Adrenal gland (tissue), 12 donors: Measurements from ENCODE around the gene ZNF559. TPM values are rescaled to one million over a fixed set of nuclear protein-coding genes. Genes with fewer than 3 reads are reported as not detected.
A peak's percentile ranks its signal among the peaks of the same experiment; 100 is the strongest.

ENCODE experiments used
- DNase-seq, 7 donors: peaks; one replicate each; pipeline ENCODE4 v3.0.0-alpha.2; 2019 to 2020
- H3K27ac ChIP-seq, 5 donors: fragments of 200-600 bp; sonication (generic) in 4 of 5; 1 replicate in 3 of 5; 2 replicates in 2 of 5; pipeline versions ENCODE4 v1.5.1 to v1.8.0; 2016 to 2020; ENCODE audit warnings: mild to moderate bottlenecking in 1 of 5
- H3K27me3 ChIP-seq: fragments of 200-600 bp; 2 replicates; pipeline ENCODE4 v1.8.0; 2021
- H3K36me3 ChIP-seq, 2 donors: fragments of 200-600 bp; replicated peaks in 1 of 2; 1 replicate in 1 of 2; 2 replicates in 1 of 2; pipeline versions ENCODE4 v1.5.1 to v1.8.0; 2018 to 2022
- H3K4me1 ChIP-seq, 2 donors: fragments of 200-600 bp; replicated peaks in 1 of 2; 1 replicate in 1 of 2; 2 replicates in 1 of 2; pipeline versions ENCODE4 v1.5.1 to v1.8.0; 2018 to 2021
- H3K4me3 ChIP-seq, 4 donors: fragments of 200-600 bp; sonication (generic) in 3 of 4; one replicate each; pipeline ENCODE4 v1.5.1; 2016 to 2018
- H3K9me3 ChIP-seq, 3 donors: fragments of 200-600 bp; sonication (generic) in 1 of 3; replicated peaks in 1 of 3; 1 replicate in 2 of 3; 2 replicates in 1 of 3; pipeline versions ENCODE4 v1.5.1 to v1.8.0; 2016 to 2021
- POLR2A ChIP-seq, 2 donors: fragments of 450-650 bp; IDR thresholded peaks; one replicate each; pipeline ENCODE4 v1.6.1; 2017; ENCODE audit warnings: antibody characterized with exemption in 2 of 2, mild to moderate bottlenecking in 2 of 2, moderate library complexity in 1 of 2
- WGBS, 4 donors: extraction: QIAGEN DNeasy Blood & Tissue Kit in 2 of 4; methylation state at CpG; one replicate each; pipeline versions ENCODE4 v1.1.5 to v1.1.7; 2013 to 2017; 5-methylcytosine and 5-hydroxymethylcytosine counted together
- intact Hi-C, 2 donors: fragments of 100-400 bp; cut with DNase I; formaldehyde crosslinking; loops; one replicate each; pipeline versions ENCODE4 v1.14.1 to v1.15.0; 2022 to 2023
- polyA plus RNA-seq, 3 donors: library from polyadenylated mRNA; stranded (reverse); fragments of 200-250 nt in 2 of 3; fragments of 350-450 nt in 1 of 3; fragmentation: Illumina TruSeq in 1 of 3; extraction: RNeasy Lipid Tissue Mini Kit (QIAGEN cat#74804) in 1 of 3; gene quantifications; one replicate each; pipeline ENCODE4 v1.2.3, GENCODE V29; 2013 to 2014
- total RNA-seq, 9 donors: library from RNA; depleted of rRNA in 4 of 9; stranded (reverse); fragments of >200 nt in 4 of 9; fragments of 120-200 nt in 1 of 9; fragmentation: NEBNext Ultra II Directional in 1 of 9; extraction: Animal tissue kit (Norgen Biotek cat#: 25700) in 1 of 9; gene quantifications; one replicate each; pipeline versions ENCODE4 v1.1.0 to v1.2.4, GENCODE V29; 2013 to 2023
- TF ChIP-seq, protein P1 (sequence below), 6 experiments: fragments of 450-650 bp in 4 of 6; fragments of 200-600 bp in 2 of 6; sonication (generic) in 1 of 6; IDR thresholded peaks; 1 replicate in 5 of 6; 2 replicates in 1 of 6; pipeline versions ENCODE4 v1.5.1 to v1.8.0; 2016 to 2021; ENCODE audit warnings: antibody characterized with exemption in 6 of 6, mild to moderate bottlenecking in 2 of 6, moderate library complexity in 1 of 6
- donor health status: healthy with polysubstance abuse.
- donor health status: Bipolar disorder and iron deficiency.
- donor health status: DM: yes; HTN: yes; CAD: no.
- donor health status: DM: no; HTN: no; CAD: no.
- donor health status: DM: no; HTN: no; CAD: no.
- donor health status: DM: yes; HTN: yes; CAD: no.

ZNF559 gene
- total and polyA plus RNA-seq, 12 donors = 6.5 to 69.4 (median 21.6) TPM

- TF ChIP-seq, protein P1, sequence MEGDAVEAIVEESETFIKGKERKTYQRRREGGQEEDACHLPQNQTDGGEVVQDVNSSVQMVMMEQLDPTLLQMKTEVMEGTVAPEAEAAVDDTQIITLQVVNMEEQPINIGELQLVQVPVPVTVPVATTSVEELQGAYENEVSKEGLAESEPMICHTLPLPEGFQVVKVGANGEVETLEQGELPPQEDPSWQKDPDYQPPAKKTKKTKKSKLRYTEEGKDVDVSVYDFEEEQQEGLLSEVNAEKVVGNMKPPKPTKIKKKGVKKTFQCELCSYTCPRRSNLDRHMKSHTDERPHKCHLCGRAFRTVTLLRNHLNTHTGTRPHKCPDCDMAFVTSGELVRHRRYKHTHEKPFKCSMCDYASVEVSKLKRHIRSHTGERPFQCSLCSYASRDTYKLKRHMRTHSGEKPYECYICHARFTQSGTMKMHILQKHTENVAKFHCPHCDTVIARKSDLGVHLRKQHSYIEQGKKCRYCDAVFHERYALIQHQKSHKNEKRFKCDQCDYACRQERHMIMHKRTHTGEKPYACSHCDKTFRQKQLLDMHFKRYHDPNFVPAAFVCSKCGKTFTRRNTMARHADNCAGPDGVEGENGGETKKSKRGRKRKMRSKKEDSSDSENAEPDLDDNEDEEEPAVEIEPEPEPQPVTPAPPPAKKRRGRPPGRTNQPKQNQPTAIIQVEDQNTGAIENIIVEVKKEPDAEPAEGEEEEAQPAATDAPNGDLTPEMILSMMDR (IDR thresholded peaks at IDR 0.05) = no peak
- no peak for TF ChIP-seq POLR2A (IDR thresholded peaks at IDR 0.05)
These were observed 57.4 kb downstream of the ZNF559 start for GRCh38 chr19:9381361-9381785.

More at GRCh38 chr19:9381361-9381785, 57.4 kb downstream of the ZNF559 start:
- Histone ChIP-seq H3K9me3 (peaks cover 11 to 97% (median 30%) of the 10 kb centered on the region in 3 donors), H3K27me3 (no peaks in the 10 kb centered on the region), H3K4me3 (peak overlapping the region in 1 of 4 donors; percentile 8), H3K4me1 (no peaks in the 10 kb centered on the region), H3K27ac (no peak overlapping the region), H3K36me3 (peaks cover 3 to 38% of the 10 kb centered on the region in 2 donors)
- intact Hi-C loops = no loop called here
- whole genome bisulfite sequencing, 4 donors = 74 to 91% (median 85%) methylated on average over 4 of the region's 4 CpGs
- no peak for DNase-seq

Other genes starting within 250 kb of the ZNF559 start
- gene OR1M1, start 237.1 kb upstream of the ZNF559 start, total RNA-seq = not detected
- not detected for gene OR1M1, start 237.1 kb upstream of the ZNF559 start, polyA plus RNA-seq
- gene OR7G2, start 216.7 kb upstream of the ZNF559 start, total RNA-seq = not detected
- gene OR7G2, start 216.7 kb upstream of the ZNF559 start, polyA plus RNA-seq = not detected
- not detected for gene OR7G1, start 208.4 kb upstream of the ZNF559 start, total RNA-seq
- gene OR7G1, start 208.4 kb upstream of the ZNF559 start, polyA plus RNA-seq = not detected
- gene OR7G3, start 197.2 kb upstream of the ZNF559 start, total RNA-seq = not detected
- gene OR7G3, start 197.2 kb upstream of the ZNF559 start, polyA plus RNA-seq = not detected
- 10 to 100 TPM; 18.3 to 32.9 (median 28.0) TPM for gene ZNF317, start 183.8 kb upstream of the ZNF559 start, total RNA-seq
- 10 to 100 TPM; 27.3 to 69.7 (median 46.0) TPM for gene ZNF317, start 183.8 kb upstream of the ZNF559 start, polyA plus RNA-seq
- under 1 TPM in 5 of 9 donors, not detected in 4; 0.06 to 0.14 (median 0.07) TPM for gene OR7D2, start 145.2 kb upstream of the ZNF559 start, total RNA-seq
- under 1 TPM; 0.07 to 0.15 (median 0.08) TPM for gene OR7D2, start 145.2 kb upstream of the ZNF559 start, polyA plus RNA-seq
- not detected for gene OR7D4, start 104.6 kb upstream of the ZNF559 start, total RNA-seq
- gene OR7D4, start 104.6 kb upstream of the ZNF559 start, polyA plus RNA-seq = not detected
- gene OR7E24, start 73.2 kb upstream of the ZNF559 start, total RNA-seq = not detected
- not detected for gene OR7E24, start 73.2 kb upstream of the ZNF559 start, polyA plus RNA-seq
- 10 to 100 TPM in 1 of 9 donors, 1 to 10 TPM in 8; 2.4 to 10.4 (median 6.5) TPM for gene ZNF699, start 14.3 kb upstream of the ZNF559 start, total RNA-seq
- 1 to 10 TPM in 2 of 3 donors, under 1 TPM in 1; 0.97 to 4.4 (median 1.1) TPM for gene ZNF699, start 14.3 kb upstream of the ZNF559 start, polyA plus RNA-seq
- 10 to 100 TPM in 1 of 9 donors, 1 to 10 TPM in 8; 1.7 to 35.8 (median 3.4) TPM for gene ZNF177, start 38.8 kb downstream of the ZNF559 start, total RNA-seq
- 1 to 10 TPM; 6.1 to 7.6 (median 7.1) TPM for gene ZNF177, start 38.8 kb downstream of the ZNF559 start, polyA plus RNA-seq
- 10 to 100 TPM in 8 of 9 donors, 1 to 10 TPM in 1; 7.5 to 27.2 (median 19.1) TPM for gene ZNF266, start 111.4 kb downstream of the ZNF559 start, total RNA-seq
- gene ZNF266, start 111.4 kb downstream of the ZNF559 start, polyA plus RNA-seq = 10 to 100 TPM; 10.5 to 51.7 (median 48.1) TPM
- gene ZNF560, start 174.4 kb downstream of the ZNF559 start, total RNA-seq = under 1 TPM in 1 of 9 donors, not detected in 8; 0.06 TPM
- gene ZNF560, start 174.4 kb downstream of the ZNF559 start, polyA plus RNA-seq = under 1 TPM in 1 of 3 donors, not detected in 2; 0.17 TPM
- gene ZNF426, start 214.5 kb downstream of the ZNF559 start, total RNA-seq = 10 to 100 TPM; 10.6 to 24.8 (median 15.9) TPM
- gene ZNF426, start 214.5 kb downstream of the ZNF559 start, polyA plus RNA-seq = 1 to 10 TPM; 2.3 to 7.2 (median 3.1) TPM